Ectodermal cell (in vitro differentiated cells): ENCODE results near the gene CEACAM6.

ENCODE experiments used
- H3K27ac ChIP-seq: 2 replicates; pipeline ENCODE4 v1.7.0; 2013; ENCODE audit warnings: mild to moderate bottlenecking, low read depth, low read length; ENCODE audit not compliant: insufficient read depth, poor library complexity, severe bottlenecking
- H3K27me3 ChIP-seq: 2 replicates; pipeline ENCODE4 v1.7.0; 2013; ENCODE audit warnings: mild to moderate bottlenecking, low read length; ENCODE audit not compliant: insufficient read depth, control insufficient read depth, poor library complexity, severe bottlenecking
- H3K36me3 ChIP-seq: one replicate; pipeline ENCODE4 v1.7.0; 2013; ENCODE audit warnings: low read length; ENCODE audit not compliant: control insufficient read depth, insufficient read depth
- H3K4me1 ChIP-seq: one replicate; pipeline ENCODE4 v1.7.0; 2013; ENCODE audit warnings: low read length; ENCODE audit not compliant: control insufficient read depth, insufficient read depth
- H3K4me3 ChIP-seq: 2 replicates; pipeline ENCODE4 v1.7.0; 2013; ENCODE audit warnings: low read depth, low read length, control low read depth; ENCODE audit not compliant: insufficient read depth
- H3K9me3 ChIP-seq: 2 replicates; pipeline ENCODE4 v1.7.0; 2013; ENCODE audit warnings: mild to moderate bottlenecking, low read length, moderate library complexity; ENCODE audit not compliant: control insufficient read depth
- WGBS, 2 experiments: methylation state at CpG; one replicate each; pipeline ENCODE4 v1.1.7; 2013; ENCODE audit warnings: missing lambda C conversion rate in 2 of 2; 5-methylcytosine and 5-hydroxymethylcytosine counted together

The CEACAM6 gene

GRCh38 chr19:41718761-41719160 is 36.6 kb upstream of the CEACAM6 start:
- Histone ChIP-seq H3K4me1 (no peaks in the 10 kb centered on the region), H3K27ac (no peak overlapping the region), H3K9me3 (no peaks in the 10 kb centered on the region), H3K36me3 (no peaks in the 10 kb centered on the region), H3K4me3 (no peak overlapping the region), H3K27me3 (peaks cover 6% of the 10 kb centered on the region)
- 84 to 86% methylated on average over 6 of the region's 6 CpGs for WGBS, 2 experiments

GRCh38 chr19:41720103-41720502 is 35.2 kb upstream of the CEACAM6 start:
- H3K27ac ChIP-seq = no peak overlapping the region
- H3K4me3 ChIP-seq = no peak overlapping the region
- H3K36me3 ChIP-seq = no peaks in the 10 kb centered on the region
- no peaks in the 10 kb centered on the region for H3K4me1 ChIP-seq
- no peaks in the 10 kb centered on the region for H3K9me3 ChIP-seq
- H3K27me3 ChIP-seq = peaks cover 6% of the 10 kb centered on the region
- 86 to 90% methylated on average over 3 of the region's 3 CpGs for whole genome bisulfite sequencing, 2 experiments

- H3K27ac ChIP-seq = no peak overlapping the region
- H3K27me3 ChIP-seq = no peaks in the 10 kb centered on the region
- H3K4me1 ChIP-seq = no peaks in the 10 kb centered on the region
- H3K9me3 ChIP-seq = no peaks in the 10 kb centered on the region
- H3K36me3 ChIP-seq = no peaks in the 10 kb centered on the region
- no peak overlapping the region for H3K4me3 ChIP-seq
- WGBS, 2 experiments = 42 to 49% methylated on average over 5 of the region's 5 CpGs
Measured at GRCh38 chr19:41726493-41726892, 28.8 kb upstream of the CEACAM6 start.

DNA sequence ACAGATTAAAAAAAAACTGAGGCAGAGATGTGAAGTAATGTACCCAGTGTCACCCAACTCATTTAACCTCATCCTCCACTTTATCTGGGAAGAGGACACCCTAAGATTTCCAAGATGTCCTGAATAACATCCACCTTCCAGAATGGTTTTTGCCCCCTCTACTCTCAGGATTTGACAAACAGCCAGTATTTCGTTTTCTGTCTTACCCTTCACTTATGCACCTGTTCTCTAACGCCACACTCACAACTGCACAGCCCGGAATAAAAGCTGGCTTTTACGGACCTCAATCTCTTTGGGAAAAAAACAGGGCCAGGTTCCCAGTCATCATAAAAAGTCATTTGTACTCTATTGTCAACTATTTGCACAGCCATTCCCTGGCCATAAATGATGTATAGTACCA is 21.2 kb upstream of the CEACAM6 start:
- Histone ChIP-seq H3K36me3 (no peaks in the 10 kb centered on the region), H3K27ac (no peak overlapping the region), H3K9me3 (no peaks in the 10 kb centered on the region), H3K4me3 (no peak overlapping the region), H3K4me1 (no peaks in the 10 kb centered on the region), H3K27me3 (no peaks in the 10 kb centered on the region)
- 75 to 76% methylated on average over 4 of the region's 4 CpGs for WGBS, 2 experiments

GRCh38 chr19:41734585-41734984 is 20.7 kb upstream of the CEACAM6 start:
- Histone ChIP-seq H3K9me3 (no peaks in the 10 kb centered on the region), H3K36me3 (no peaks in the 10 kb centered on the region), H3K4me1 (no peaks in the 10 kb centered on the region), H3K4me3 (no peak overlapping the region), H3K27ac (no peak overlapping the region), H3K27me3 (no peaks in the 10 kb centered on the region)
- 84 to 86% methylated on average over 3 of the region's 3 CpGs for WGBS, 2 experiments

GRCh38 chr19:41735071-41735600 is 20.2 kb upstream of the CEACAM6 start:
- no peaks in the 10 kb centered on the region for H3K9me3 ChIP-seq
- H3K36me3 ChIP-seq = no peaks in the 10 kb centered on the region
- no peaks in the 10 kb centered on the region for H3K27me3 ChIP-seq
- 71 to 79% methylated on average over 5 of the region's 5 CpGs for WGBS, 2 experiments
- no peak overlapping the region for H3K27ac ChIP-seq
- no peak overlapping the region for H3K4me3 ChIP-seq
- H3K4me1 ChIP-seq = no peaks in the 10 kb centered on the region

GRCh38 chr19:41739361-41739760 is 16.0 kb upstream of the CEACAM6 start:
- Histone ChIP-seq H3K27me3 (no peaks in the 10 kb centered on the region), H3K4me1 (no peaks in the 10 kb centered on the region), H3K27ac (no peak overlapping the region), H3K4me3 (no peak overlapping the region), H3K9me3 (no peaks in the 10 kb centered on the region), H3K36me3 (no peaks in the 10 kb centered on the region)
- WGBS, 2 experiments = 58 to 59% methylated on average over 3 of the region's 3 CpGs

- WGBS, 2 experiments = 69 to 72% methylated on average over 5 of the region's 5 CpGs
- H3K4me3 ChIP-seq = no peak overlapping the region
Measured at GRCh38 chr19:41740415-41741243, 14.7 kb upstream of the CEACAM6 start.

DNA sequence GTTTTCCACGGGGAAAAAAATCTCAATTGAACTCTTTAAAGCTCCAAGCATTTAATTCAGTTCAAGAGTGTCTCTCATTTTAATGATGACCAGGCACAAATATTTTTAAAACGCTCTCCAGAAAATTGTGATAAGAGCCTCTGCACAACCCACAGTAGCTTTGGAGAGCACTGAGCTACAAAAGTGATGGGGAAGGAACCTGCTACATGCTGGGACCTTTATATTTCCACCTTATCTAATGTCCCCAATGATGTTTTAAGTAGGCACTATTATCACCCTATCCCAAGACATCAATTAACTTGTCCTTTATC is 14.1 kb upstream of the CEACAM6 start:
- Histone ChIP-seq H3K36me3 (no peaks in the 10 kb centered on the region), H3K9me3 (no peaks in the 10 kb centered on the region), H3K27ac (no peak overlapping the region), H3K27me3 (peaks cover 6% of the 10 kb centered on the region), H3K4me3 (no peak overlapping the region), H3K4me1 (no peaks in the 10 kb centered on the region)
- WGBS, 2 experiments = 85 to 91% methylated on average over 2 of the region's 2 CpGs

More at GRCh38 chr19:41740415-41741243, 14.7 kb upstream of the CEACAM6 start:
- H3K4me1 ChIP-seq = no peaks in the 10 kb centered on the region
- no peaks in the 10 kb centered on the region for H3K9me3 ChIP-seq
- peaks cover under 1% of the 10 kb centered on the region for H3K27me3 ChIP-seq
- no peaks in the 10 kb centered on the region for H3K36me3 ChIP-seq
- H3K27ac ChIP-seq = no peak overlapping the region

- peaks cover 28% of the 10 kb centered on the region for H3K27me3 ChIP-seq
- no peak overlapping the region for H3K4me3 ChIP-seq
- H3K4me1 ChIP-seq = no peaks in the 10 kb centered on the region
- H3K27ac ChIP-seq = no peak overlapping the region
- no peaks in the 10 kb centered on the region for H3K36me3 ChIP-seq
- no peaks in the 10 kb centered on the region for H3K9me3 ChIP-seq
- WGBS, 2 experiments = 71 to 74% methylated on average over 4 of the region's 4 CpGs
Measured at GRCh38 chr19:41744850-41745249, 10.5 kb upstream of the CEACAM6 start.
